ENCODE data around the gene RXRG. TPM values are rescaled to one million over a fixed set of nuclear protein-coding genes. Genes with fewer than 3 reads are reported as not detected.

Gene RXRG
- total RNA-seq, 1 experiment from 2014 or later: not detected

DNA sequence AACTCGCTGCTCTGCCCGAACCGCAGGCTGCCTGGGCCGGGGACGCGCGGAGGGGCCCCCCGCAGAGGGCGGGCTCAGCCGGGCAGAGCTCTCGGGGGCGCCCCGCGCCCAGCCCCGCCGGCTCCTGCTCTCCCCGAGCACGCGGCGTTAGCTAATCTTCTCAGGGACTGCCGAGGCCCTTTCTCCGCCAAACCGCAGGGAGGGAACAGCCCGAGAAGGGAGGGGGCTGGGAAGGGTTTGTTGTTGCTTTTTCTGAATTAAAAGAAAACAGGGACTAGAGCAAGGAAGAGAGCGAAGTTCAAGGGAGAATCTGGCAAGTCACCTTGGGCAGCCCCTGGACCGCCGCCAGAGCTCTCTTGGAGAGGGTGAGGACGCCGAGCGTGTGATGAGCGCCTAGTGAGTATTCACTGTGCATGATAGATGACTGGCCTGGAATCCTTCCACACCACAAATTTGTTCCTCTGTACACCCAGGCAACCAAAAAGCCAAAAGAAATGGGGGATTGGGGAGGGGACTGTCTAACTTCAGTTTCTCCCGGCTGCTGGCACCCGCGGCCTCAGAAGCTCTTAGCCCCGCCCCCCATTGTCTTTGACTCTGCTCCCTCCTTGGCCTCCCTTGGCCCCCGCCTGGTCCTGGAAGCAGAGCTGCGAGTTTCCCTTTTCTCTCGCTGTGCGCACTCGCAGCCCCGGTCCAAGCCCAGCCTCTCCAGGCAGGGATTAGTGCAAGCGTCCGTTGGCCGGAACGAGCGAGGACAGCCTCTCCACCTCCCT is 68.7 kb downstream of the RXRG start:
- Histone ChIP-seq H3K79me2 (ENCODE audit: insufficient read depth, low read length) (no peaks in the 10 kb centered on the region), H3K23me2 (ENCODE audit: insufficient read length, low read depth, low read length, poor library complexity, severe bottlenecking) (peaks cover 13% of the 10 kb centered on the region), H3K18ac (ENCODE audit: insufficient read length, low read depth, low read length) (peak overlapping the region; percentile 75), H3K4me2 (ENCODE audit: insufficient read depth, insufficient read length, low read length) (peak overlapping the region; percentile 96), H3K9me3 (ENCODE audit: control insufficient read depth, low read depth, low read length) (no peaks in the 10 kb centered on the region), H3K4ac (ENCODE audit: low read depth, low read length) (no peak overlapping the region), H3K79me1 (ENCODE audit: insufficient read depth, low read depth, low read length, poor library complexity, severe bottlenecking) (no peaks in the 10 kb centered on the region), H4K20me1 (ENCODE audit: control insufficient read depth, insufficient read depth, insufficient read length) (no peaks in the 10 kb centered on the region), H2AK5ac (ENCODE audit: insufficient read length, low read length) (no peak overlapping the region), H3K23ac (ENCODE audit: insufficient read length, low read depth, low read length) (no peak overlapping the region), H3K27me3 (ENCODE audit: insufficient read depth, low read length) (peaks cover 4% of the 10 kb centered on the region; the same call in 1 of the 2 replicates), H2BK12ac (ENCODE audit: insufficient read length, low read depth, low read length) (no peak overlapping the region), H3T11ph (ENCODE audit: low read length) (no peak overlapping the region), H2AFZ (ENCODE audit: low read length) (peak overlapping the region; percentile 94), H3K9ac (ENCODE audit: extremely low read depth, insufficient read length, low read length) (peak overlapping the region; percentile 62), H2BK5ac (ENCODE audit: insufficient read length, low read length) (no peak overlapping the region), H4K5ac (ENCODE audit: insufficient read length, low read depth, low read length) (peak overlapping the region; percentile 46), H3K14ac (ENCODE audit: insufficient read depth, low read length) (peak overlapping the region; percentile 80), H2BK15ac (ENCODE audit: low read depth, low read length) (peak overlapping the region; percentile 86; the same call in 1 of the 2 replicates), H3K56ac (ENCODE audit: insufficient read length, low read depth, low read length) (no peak overlapping the region), H4K91ac (ENCODE audit: insufficient read length, low read depth, low read length) (no peak overlapping the region), H3K27ac (ENCODE audit: insufficient read length, low read depth, low read length) (no peak overlapping the region), H3K4me1 (ENCODE audit: insufficient read depth, low read length) (0 out of 2 replicates have a peak, but pooled peaks cover 3% of the 10 kb centered on the region), H2BK20ac (ENCODE audit: low read depth, low read length, poor library complexity, severe bottlenecking) (no peak overlapping the region), H4K8ac (replicated peaks; ENCODE audit: insufficient read length, low read depth, low read length) (no peak overlapping the region), H2BK120ac (ENCODE audit: low read depth, low read length, poor library complexity, severe bottlenecking) (no peak overlapping the region)
- Mint-ChIP-seq H3K27me3 (ENCODE audit: low read depth) (peaks cover 87% of the 10 kb centered on the region), H3K27ac (0 out of 7 replicates have a peak overlapping the region, but pooled peaks of 1 of the 3 experiments have one; percentile 4), H3K4me3 (peak overlapping the region; percentile 71 to 88), H3K9me3 (no peaks in the 10 kb centered on the region), H3K36me3 (ENCODE audit: insufficient read depth in 1 of 3, low read depth in 3 of 3) (no peaks in the 10 kb centered on the region), H3K4me1 (peaks cover 15 to 17% of the 10 kb centered on the region in 2 experiments)
- peak; percentile 87 for DNase-seq
- no peak for TF ChIP-seq CTCF (conservative IDR thresholded peaks at IDR 0.05)
- no CpG with 5 or more reads among the region's 46 CpGs for WGBS (ENCODE audit: extremely low coverage, insufficient read length, low lambda C conversion rate)

Data from H9 (cell line).